GM23338 (cell line): Measurements from ENCODE around the gene ZHX3. TPM values are rescaled to one million over a fixed set of nuclear protein-coding genes. Genes with fewer than 3 reads are reported as not detected.

Source experiments
- ATAC-seq: fragments of 200-7000 bp; cut with Tn5 transposase; 3 replicates; pipeline ENCODE4 v1.9.1; 2020
- DNase-seq: peaks from one replicate; pipeline ENCODE4 v3.0.0-alpha.2; 2015; ENCODE audit warnings: low spot score
- H2AFZ ChIP-seq: fragments of 200-600 bp; sonication (generic); 2 replicates; pipeline ENCODE4 v1.8.0; 2016; ENCODE audit warnings: antibody characterized with exemption, mild to moderate bottlenecking, moderate library complexity
- H3F3A ChIP-seq: fragments of 200-600 bp; sonication (generic); replicated peaks from 2 replicates; pipeline ENCODE4 v1.8.0; 2017; ENCODE audit warnings: antibody characterized with exemption, mixed run types, low read depth
- H3K27ac ChIP-seq: fragments of 200-600 bp; sonication (generic); 2 replicates; pipeline ENCODE4 v1.6.1; 2016; ENCODE audit warnings: low read depth
- H3K27me3 ChIP-seq: fragments of 200-600 bp; sonication (generic); 2 replicates; pipeline ENCODE4 v1.8.0; 2016; ENCODE audit warnings: mild to moderate bottlenecking, mixed run types, moderate library complexity; ENCODE audit not compliant: insufficient read depth
- H3K36me3 ChIP-seq: fragments of 200-600 bp; sonication (generic); 2 replicates; pipeline ENCODE4 v1.8.0; 2016; ENCODE audit warnings: mild to moderate bottlenecking; ENCODE audit not compliant: insufficient read depth
- H3K4me1 ChIP-seq: fragments of 200-600 bp; sonication (generic); 2 replicates; pipeline ENCODE4 v1.8.0; 2016; ENCODE audit warnings: mild to moderate bottlenecking, moderate library complexity; ENCODE audit not compliant: insufficient read depth
- H3K4me2 ChIP-seq: fragments of 200-600 bp; sonication (generic); 2 replicates; pipeline ENCODE4 v1.7.1; 2017; ENCODE audit warnings: mixed run types
- H3K4me3 ChIP-seq: fragments of 200-600 bp; sonication (generic); 2 replicates; pipeline ENCODE4 v1.6.1; 2016; ENCODE audit warnings: mixed run types
- H3K79me2 ChIP-seq: fragments of 200-600 bp; sonication (generic); replicated peaks from 2 replicates; pipeline ENCODE4 v1.8.0; 2017; ENCODE audit warnings: mild to moderate bottlenecking; ENCODE audit not compliant: insufficient read depth
- H3K9me2 ChIP-seq: fragments of 200-600 bp; sonication (generic); 2 replicates; pipeline ENCODE4 v1.8.0; 2017; ENCODE audit not compliant: insufficient read depth
- H4K20me1 ChIP-seq: fragments of 200-600 bp; sonication (generic); replicated peaks from 2 replicates; pipeline ENCODE4 v1.8.0; 2017; ENCODE audit warnings: mild to moderate bottlenecking; ENCODE audit not compliant: insufficient read depth
- H3K27ac Mint-ChIP-seq: 2 replicates; pipeline ENCODE4 v1.8.0; 2020; ENCODE audit warnings: inconsistent platforms, mild to moderate bottlenecking, moderate library complexity, mixed read lengths
- H3K27me3 Mint-ChIP-seq: 3 replicates; pipeline ENCODE4 v1.8.0; 2022; ENCODE audit warnings: low read depth, mild to moderate bottlenecking, moderate library complexity, mixed read lengths, inconsistent platforms; ENCODE audit not compliant: insufficient read depth, poor library complexity
- H3K36me3 Mint-ChIP-seq: 3 replicates; pipeline ENCODE4 v1.8.0; 2021; ENCODE audit warnings: low read depth, mild to moderate bottlenecking, inconsistent platforms, moderate library complexity, mixed read lengths
- H3K4me1 Mint-ChIP-seq: 3 replicates; pipeline ENCODE4 v1.8.0; 2020; ENCODE audit warnings: mild to moderate bottlenecking, inconsistent platforms, mixed read lengths
- H3K4me3 Mint-ChIP-seq: 3 replicates; pipeline ENCODE4 v1.8.0; 2021; ENCODE audit warnings: moderate library complexity, mild to moderate bottlenecking, inconsistent platforms, mixed read lengths
- H3K9me3 Mint-ChIP-seq: 3 replicates; pipeline ENCODE4 v1.8.0; 2020; ENCODE audit warnings: moderate library complexity, mild to moderate bottlenecking, inconsistent platforms, mixed read lengths
- CREB1 ChIP-seq: fragments of 250-450 bp; sonication (Bioruptor Pico); IDR thresholded peaks from 2 replicates; pipeline ENCODE4 v1.5.0; 2020; ENCODE audit warnings: low read depth, mild to moderate bottlenecking, moderate library complexity
- CTCF ChIP-seq, 2 experiments: fragments of 200-600 bp in 1 of 2; sonication (generic) in 1 of 2; conservative IDR thresholded peaks; 2 replicates each; pipeline versions ENCODE4 v1.5.1 to v1.6.1; 2016 to 2017; ENCODE audit warnings: antibody characterized with exemption in 2 of 2, low read depth in 2 of 2, mild to moderate bottlenecking in 2 of 2, moderate library complexity in 1 of 2
- EZH2 ChIP-seq: fragments of 200-600 bp; sonication (generic); IDR thresholded peaks from one replicate; pipeline ENCODE4 v1.8.0; 2017; ENCODE audit warnings: antibody characterized with exemption, mild to moderate bottlenecking, low read depth; ENCODE audit not compliant: unreplicated experiment
- EZH2phosphoT487 ChIP-seq: fragments of 200-600 bp; sonication (generic); IDR thresholded peaks from one replicate; pipeline ENCODE4 v1.8.1; 2018; ENCODE audit warnings: antibody characterized with exemption; ENCODE audit not compliant: unreplicated experiment
- JUNB ChIP-seq: IDR thresholded peaks from one replicate; pipeline ENCODE4 v1.6.1; 2016; ENCODE audit warnings: antibody characterized with exemption; ENCODE audit not compliant: unreplicated experiment
- NANOG ChIP-seq: IDR thresholded peaks from 2 replicates; pipeline ENCODE4 v1.6.1; 2016; ENCODE audit warnings: antibody characterized with exemption, borderline replicate concordance
- POLR2AphosphoS5 ChIP-seq: IDR thresholded peaks from 2 replicates; pipeline ENCODE4 v1.6.1; 2016; ENCODE audit warnings: antibody characterized with exemption, low read depth
- STAT1 ChIP-seq: IDR thresholded peaks from one replicate; pipeline ENCODE4 v1.6.1; 2016; ENCODE audit warnings: antibody characterized with exemption; ENCODE audit not compliant: unreplicated experiment
- ZNF114 ChIP-seq: fragments of 250-450 bp; sonication (Bioruptor Pico); IDR thresholded peaks from 2 replicates; pipeline ENCODE4 v1.5.0; 2020; ENCODE audit warnings: mild to moderate bottlenecking, moderate library complexity
- ZNF331 ChIP-seq: fragments of 250-450 bp; sonication (Bioruptor Pico); IDR thresholded peaks from 2 replicates; pipeline ENCODE4 v1.5.0; 2020; ENCODE audit warnings: low read depth, mild to moderate bottlenecking, moderate library complexity
- polyA plus RNA-seq: library from polyadenylated mRNA; unstranded; fragments of >200 nt; fragmentation: Nextera tagmentation; extraction: Ambion mirVana; gene quantifications from 2 replicates; pipeline ENCODE4 v1.2.1, GENCODE V29; 2016
- total RNA-seq: library from RNA; depleted of rRNA; stranded (reverse); fragments of >200 nt; shearing (Covaris generic); gene quantifications from 2 replicates; pipeline ENCODE4 v1.2.3, GENCODE V29; 2014
- TF ChIP-seq, protein P1 (sequence below): IDR thresholded peaks from 2 replicates; pipeline ENCODE4 v1.6.1; 2016; ENCODE audit warnings: antibody characterized with exemption
- TF ChIP-seq, protein P2 (sequence below): fragments of 250-450 bp; sonication (Bioruptor Pico); IDR thresholded peaks from 2 replicates; pipeline ENCODE4 v1.5.0; 2020; ENCODE audit warnings: mild to moderate bottlenecking, moderate library complexity
- TF ChIP-seq, protein P3 (sequence below): IDR thresholded peaks from one replicate; pipeline ENCODE4 v1.6.1; 2018; ENCODE audit warnings: antibody characterized with exemption; ENCODE audit not compliant: unreplicated experiment

ZHX3 gene
- total and polyA plus RNA-seq, 2 experiments from 2014 or later: 1.7 to 2.8 TPM

- Histone ChIP-seq H3K27ac (no peak overlapping the region), H2AFZ (no peak overlapping the region; the same call in 1 of the 2 replicates), H3K4me1 (peaks cover 8% of the 10 kb centered on the region), H3K9me2 (peaks cover 9% of the 10 kb centered on the region; the same call in 1 of the 2 replicates), H3K36me3 (no peaks in the 10 kb centered on the region), H3K4me2 (no peak overlapping the region), H4K20me1 (no peaks in the 10 kb centered on the region), H3K4me3 (no peak overlapping the region), H3F3A (no peaks in the 10 kb centered on the region), H3K27me3 (no peaks in the 10 kb centered on the region), H3K79me2 (no peaks in the 10 kb centered on the region)
- H3K27me3 Mint-ChIP-seq: no peaks in the 10 kb centered on the region
- no peak overlapping the region for H3K27ac Mint-ChIP-seq
- no peak for DNase-seq
- no peaks in the 10 kb centered on the region for H3K36me3 Mint-ChIP-seq
- TF ChIP-seq, protein P1, sequence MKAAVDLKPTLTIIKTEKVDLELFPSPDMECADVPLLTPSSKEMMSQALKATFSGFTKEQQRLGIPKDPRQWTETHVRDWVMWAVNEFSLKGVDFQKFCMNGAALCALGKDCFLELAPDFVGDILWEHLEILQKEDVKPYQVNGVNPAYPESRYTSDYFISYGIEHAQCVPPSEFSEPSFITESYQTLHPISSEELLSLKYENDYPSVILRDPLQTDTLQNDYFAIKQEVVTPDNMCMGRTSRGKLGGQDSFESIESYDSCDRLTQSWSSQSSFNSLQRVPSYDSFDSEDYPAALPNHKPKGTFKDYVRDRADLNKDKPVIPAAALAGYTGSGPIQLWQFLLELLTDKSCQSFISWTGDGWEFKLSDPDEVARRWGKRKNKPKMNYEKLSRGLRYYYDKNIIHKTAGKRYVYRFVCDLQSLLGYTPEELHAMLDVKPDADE: no peak
- TF ChIP-seq EZH2 (no peak), JUNB (no peak), POLR2AphosphoS5 (no peak), ZNF331 (no peak), EZH2phosphoT487 (no peak), NANOG (no peak), CTCF (conservative IDR thresholded peaks at IDR 0.05; ENCODE audit: low read depth in 2 of 2) (no peak), ZNF114 (CRISPR knock-in tag) (no peak), CREB1 (CRISPR knock-in tag) (no peak), STAT1 (no peak)
- TF ChIP-seq, protein P2, sequence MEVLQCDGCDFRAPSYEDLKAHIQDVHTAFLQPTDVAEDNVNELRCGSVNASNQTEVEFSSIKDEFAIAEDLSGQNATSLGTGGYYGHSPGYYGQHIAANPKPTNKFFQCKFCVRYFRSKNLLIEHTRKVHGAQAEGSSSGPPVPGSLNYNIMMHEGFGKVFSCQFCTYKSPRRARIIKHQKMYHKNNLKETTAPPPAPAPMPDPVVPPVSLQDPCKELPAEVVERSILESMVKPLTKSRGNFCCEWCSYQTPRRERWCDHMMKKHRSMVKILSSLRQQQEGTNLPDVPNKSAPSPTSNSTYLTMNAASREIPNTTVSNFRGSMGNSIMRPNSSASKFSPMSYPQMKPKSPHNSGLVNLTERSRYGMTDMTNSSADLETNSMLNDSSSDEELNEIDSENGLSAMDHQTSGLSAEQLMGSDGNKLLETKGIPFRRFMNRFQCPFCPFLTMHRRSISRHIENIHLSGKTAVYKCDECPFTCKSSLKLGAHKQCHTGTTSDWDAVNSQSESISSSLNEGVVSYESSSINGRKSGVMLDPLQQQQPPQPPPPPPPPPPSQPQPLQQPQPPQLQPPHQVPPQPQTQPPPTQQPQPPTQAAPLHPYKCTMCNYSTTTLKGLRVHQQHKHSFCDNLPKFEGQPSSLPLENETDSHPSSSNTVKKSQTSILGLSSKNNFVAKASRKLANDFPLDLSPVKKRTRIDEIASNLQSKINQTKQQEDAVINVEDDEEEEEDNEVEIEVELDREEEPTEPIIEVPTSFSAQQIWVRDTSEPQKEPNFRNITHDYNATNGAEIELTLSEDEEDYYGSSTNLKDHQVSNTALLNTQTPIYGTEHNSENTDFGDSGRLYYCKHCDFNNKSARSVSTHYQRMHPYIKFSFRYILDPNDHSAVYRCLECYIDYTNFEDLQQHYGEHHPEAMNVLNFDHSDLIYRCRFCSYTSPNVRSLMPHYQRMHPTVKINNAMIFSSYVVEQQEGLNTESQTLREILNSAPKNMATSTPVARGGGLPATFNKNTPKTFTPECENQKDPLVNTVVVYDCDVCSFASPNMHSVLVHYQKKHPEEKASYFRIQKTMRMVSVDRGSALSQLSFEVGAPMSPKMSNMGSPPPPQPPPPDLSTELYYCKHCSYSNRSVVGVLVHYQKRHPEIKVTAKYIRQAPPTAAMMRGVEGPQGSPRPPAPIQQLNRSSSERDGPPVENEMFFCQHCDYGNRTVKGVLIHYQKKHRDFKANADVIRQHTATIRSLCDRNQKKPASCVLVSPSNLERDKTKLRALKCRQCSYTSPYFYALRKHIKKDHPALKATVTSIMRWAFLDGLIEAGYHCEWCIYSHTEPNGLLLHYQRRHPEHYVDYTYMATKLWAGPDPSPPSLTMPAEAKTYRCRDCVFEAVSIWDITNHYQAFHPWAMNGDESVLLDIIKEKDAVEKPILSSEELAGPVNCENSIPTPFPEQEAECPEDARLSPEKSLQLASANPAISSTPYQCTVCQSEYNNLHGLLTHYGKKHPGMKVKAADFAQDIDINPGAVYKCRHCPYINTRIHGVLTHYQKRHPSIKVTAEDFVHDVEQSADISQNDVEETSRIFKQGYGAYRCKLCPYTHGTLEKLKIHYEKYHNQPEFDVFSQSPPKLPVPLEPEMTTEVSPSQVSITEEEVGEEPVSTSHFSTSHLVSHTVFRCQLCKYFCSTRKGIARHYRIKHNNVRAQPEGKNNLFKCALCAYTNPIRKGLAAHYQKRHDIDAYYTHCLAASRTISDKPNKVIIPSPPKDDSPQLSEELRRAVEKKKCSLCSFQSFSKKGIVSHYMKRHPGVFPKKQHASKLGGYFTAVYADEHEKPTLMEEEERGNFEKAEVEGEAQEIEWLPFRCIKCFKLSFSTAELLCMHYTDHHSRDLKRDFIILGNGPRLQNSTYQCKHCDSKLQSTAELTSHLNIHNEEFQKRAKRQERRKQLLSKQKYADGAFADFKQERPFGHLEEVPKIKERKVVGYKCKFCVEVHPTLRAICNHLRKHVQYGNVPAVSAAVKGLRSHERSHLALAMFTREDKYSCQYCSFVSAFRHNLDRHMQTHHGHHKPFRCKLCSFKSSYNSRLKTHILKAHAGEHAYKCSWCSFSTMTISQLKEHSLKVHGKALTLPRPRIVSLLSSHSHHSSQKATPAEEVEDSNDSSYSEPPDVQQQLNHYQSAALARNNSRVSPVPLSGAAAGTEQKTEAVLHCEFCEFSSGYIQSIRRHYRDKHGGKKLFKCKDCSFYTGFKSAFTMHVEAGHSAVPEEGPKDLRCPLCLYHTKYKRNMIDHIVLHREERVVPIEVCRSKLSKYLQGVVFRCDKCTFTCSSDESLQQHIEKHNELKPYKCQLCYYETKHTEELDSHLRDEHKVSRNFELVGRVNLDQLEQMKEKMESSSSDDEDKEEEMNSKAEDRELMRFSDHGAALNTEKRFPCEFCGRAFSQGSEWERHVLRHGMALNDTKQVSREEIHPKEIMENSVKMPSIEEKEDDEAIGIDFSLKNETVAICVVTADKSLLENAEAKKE (CRISPR knock-in tag): no peak
- TF ChIP-seq, protein P3, sequence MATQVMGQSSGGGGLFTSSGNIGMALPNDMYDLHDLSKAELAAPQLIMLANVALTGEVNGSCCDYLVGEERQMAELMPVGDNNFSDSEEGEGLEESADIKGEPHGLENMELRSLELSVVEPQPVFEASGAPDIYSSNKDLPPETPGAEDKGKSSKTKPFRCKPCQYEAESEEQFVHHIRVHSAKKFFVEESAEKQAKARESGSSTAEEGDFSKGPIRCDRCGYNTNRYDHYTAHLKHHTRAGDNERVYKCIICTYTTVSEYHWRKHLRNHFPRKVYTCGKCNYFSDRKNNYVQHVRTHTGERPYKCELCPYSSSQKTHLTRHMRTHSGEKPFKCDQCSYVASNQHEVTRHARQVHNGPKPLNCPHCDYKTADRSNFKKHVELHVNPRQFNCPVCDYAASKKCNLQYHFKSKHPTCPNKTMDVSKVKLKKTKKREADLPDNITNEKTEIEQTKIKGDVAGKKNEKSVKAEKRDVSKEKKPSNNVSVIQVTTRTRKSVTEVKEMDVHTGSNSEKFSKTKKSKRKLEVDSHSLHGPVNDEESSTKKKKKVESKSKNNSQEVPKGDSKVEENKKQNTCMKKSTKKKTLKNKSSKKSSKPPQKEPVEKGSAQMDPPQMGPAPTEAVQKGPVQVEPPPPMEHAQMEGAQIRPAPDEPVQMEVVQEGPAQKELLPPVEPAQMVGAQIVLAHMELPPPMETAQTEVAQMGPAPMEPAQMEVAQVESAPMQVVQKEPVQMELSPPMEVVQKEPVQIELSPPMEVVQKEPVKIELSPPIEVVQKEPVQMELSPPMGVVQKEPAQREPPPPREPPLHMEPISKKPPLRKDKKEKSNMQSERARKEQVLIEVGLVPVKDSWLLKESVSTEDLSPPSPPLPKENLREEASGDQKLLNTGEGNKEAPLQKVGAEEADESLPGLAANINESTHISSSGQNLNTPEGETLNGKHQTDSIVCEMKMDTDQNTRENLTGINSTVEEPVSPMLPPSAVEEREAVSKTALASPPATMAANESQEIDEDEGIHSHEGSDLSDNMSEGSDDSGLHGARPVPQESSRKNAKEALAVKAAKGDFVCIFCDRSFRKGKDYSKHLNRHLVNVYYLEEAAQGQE: no peak
- no peaks in the 10 kb centered on the region for H3K9me3 Mint-ChIP-seq
- no peak overlapping the region for H3K4me3 Mint-ChIP-seq
- peaks cover 18% of the 10 kb centered on the region for H3K4me1 Mint-ChIP-seq
- no peak for ATAC-seq
Measured at GRCh38 chr20:41293269-41294037, 24.1 kb downstream of the ZHX3 start.
